Measurements from ENCODE around the gene SPTBN4. TPM values are rescaled to one million over a fixed set of nuclear protein-coding genes. Genes with fewer than 3 reads are reported as not detected.

The SPTBN4 gene
- total RNA-seq, 2 experiments from 2014 or later, result 1.3 to 2.3 TPM

DNA sequence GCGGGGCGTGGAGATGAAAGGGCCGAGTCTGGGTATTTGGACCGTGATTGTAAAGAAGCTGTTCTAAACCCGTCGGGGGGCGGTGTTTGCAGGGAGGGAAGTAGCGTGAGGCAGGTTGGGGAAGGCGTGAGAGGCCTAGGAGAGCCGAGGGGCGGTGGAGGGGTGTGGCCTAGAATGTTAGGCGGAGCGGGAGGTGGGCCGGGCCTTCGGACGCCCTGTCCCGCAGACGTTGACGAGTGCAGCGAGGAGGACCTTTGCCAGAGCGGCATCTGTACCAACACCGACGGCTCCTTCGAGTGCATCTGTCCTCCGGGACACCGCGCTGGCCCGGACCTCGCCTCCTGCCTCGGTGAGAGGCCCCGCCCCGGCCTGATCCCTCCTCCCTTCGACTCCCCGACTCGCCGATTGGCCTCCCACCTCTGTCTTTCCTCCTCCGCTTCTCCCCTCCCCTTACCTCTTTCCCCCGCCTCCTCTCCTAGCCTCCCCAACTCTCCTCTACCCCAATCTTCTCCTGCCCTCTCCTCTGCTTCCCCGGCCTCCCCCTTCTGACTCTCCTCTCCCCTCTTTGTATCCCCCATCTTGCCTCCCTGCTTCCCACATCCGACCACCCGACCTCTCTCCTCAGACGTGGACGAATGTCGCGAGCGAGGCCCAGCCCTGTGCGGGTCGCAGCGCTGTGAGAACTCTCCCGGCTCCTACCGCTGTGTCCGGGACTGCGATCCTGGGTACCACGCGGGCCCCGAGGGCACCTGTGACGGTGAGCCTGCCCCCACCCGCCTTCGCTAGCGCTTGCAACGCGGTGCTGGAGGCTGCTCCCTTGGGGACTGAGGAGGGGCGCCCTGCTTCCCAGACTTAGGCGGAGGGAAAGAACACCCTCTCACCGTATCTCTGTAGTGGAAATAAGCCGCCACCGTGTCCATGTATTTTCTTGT is 147.2 kb downstream of the SPTBN4 start:
- POLR2A ChIA-PET, result interaction anchor here (0.7 to 3.6 kb wide), 5 partner anchors 10 to 191 kb away, joined by 3 to 31 read pairs (median 3); no protein-coding TSS in a partner anchor
- peaks cover 25% of the 10 kb centered on the region for H3K36me3 Mint-ChIP-seq (ENCODE audit: low read depth)
- DNase-seq (peak; percentile 93), ATAC-seq (peak; percentile 54)
- peaks cover 43% of the 10 kb centered on the region for H3K4me1 Mint-ChIP-seq (ENCODE audit: low read depth)
- no peaks in the 10 kb centered on the region for H3K27me3 Mint-ChIP-seq
- H3K9me3 Mint-ChIP-seq, result no peaks in the 10 kb centered on the region
- TF ChIP-seq, protein P1, sequence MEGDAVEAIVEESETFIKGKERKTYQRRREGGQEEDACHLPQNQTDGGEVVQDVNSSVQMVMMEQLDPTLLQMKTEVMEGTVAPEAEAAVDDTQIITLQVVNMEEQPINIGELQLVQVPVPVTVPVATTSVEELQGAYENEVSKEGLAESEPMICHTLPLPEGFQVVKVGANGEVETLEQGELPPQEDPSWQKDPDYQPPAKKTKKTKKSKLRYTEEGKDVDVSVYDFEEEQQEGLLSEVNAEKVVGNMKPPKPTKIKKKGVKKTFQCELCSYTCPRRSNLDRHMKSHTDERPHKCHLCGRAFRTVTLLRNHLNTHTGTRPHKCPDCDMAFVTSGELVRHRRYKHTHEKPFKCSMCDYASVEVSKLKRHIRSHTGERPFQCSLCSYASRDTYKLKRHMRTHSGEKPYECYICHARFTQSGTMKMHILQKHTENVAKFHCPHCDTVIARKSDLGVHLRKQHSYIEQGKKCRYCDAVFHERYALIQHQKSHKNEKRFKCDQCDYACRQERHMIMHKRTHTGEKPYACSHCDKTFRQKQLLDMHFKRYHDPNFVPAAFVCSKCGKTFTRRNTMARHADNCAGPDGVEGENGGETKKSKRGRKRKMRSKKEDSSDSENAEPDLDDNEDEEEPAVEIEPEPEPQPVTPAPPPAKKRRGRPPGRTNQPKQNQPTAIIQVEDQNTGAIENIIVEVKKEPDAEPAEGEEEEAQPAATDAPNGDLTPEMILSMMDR (IDR thresholded peaks at IDR 0.05), result no peak
- intact Hi-C loops (cut with micrococcal nuclease), result no loop called here
- peak overlapping the region; percentile 84 for H3K4me3 Mint-ChIP-seq
- H3K27ac Mint-ChIP-seq, result peak overlapping the region; percentile 99
- CTCF ChIA-PET, result interaction anchor here (1.4 to 11.3 kb wide), 4 partner anchors 10 to 21 kb away, joined by 8 to 126 read pairs (median 12); partner anchors contain the start of gene LTBP4

DNA sequence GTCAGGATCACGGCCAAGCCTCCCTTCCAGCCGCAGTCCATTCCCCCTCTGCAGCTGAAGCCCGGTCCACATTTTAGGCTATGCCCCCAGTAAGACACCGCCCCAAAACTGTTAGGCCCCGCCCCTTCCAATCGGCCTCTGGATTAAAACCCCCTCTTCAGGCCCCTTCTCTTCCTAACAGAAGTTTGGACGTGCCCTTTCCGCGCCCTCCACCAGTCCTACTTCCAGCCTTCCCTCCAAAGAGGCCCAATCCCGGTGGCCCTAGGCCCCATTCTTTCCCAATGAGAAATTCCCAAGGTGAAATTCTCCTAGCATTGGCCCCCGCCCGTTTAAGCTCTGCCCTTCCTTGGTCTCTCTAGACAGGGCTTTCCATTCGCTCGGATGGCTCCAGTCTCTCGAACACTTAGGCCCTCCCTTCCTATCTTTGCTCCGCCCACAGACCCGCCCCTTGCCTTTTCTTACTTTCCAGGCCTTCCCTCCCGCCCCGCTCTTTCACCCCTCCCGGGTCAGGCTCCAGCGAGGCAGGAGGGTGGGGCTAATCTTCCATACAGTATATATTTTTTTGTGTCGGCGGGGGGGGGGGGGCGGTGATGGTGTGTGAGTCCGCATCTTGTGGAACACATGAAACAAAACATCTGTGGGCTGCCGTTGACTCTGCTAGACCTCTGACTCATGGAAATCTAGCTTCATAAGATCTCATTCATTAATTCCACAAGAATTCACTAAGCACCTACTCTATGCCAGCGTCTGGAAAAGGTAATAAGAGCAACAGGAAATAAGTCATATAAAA is 148.0 kb downstream of the SPTBN4 start:
- CTCF ChIA-PET, result interaction anchor here (1.0 to 11.3 kb wide), 6 partner anchors 10 to 48 kb away, joined by 3 to 126 read pairs (median 5); no protein-coding TSS in a partner anchor
- intact Hi-C loops (cut with micrococcal nuclease), result no loop called here
- peaks cover 32% of the 10 kb centered on the region for H3K36me3 Mint-ChIP-seq (ENCODE audit: low read depth)
- peak overlapping the region; percentile 99 for H3K27ac Mint-ChIP-seq
- TF ChIP-seq, protein P1 (IDR thresholded peaks at IDR 0.05), result no peak
- peak overlapping the region; percentile 84 for H3K4me3 Mint-ChIP-seq
- DNase-seq (peak; percentile 98), ATAC-seq (peak; percentile 57)
- H3K27me3 Mint-ChIP-seq, result no peaks in the 10 kb centered on the region
- peaks cover 46% of the 10 kb centered on the region for H3K4me1 Mint-ChIP-seq (ENCODE audit: low read depth)
- POLR2A ChIA-PET, result interaction anchor here (1.0 to 3.6 kb wide), 4 partner anchors 11 to 190 kb away, joined by 3 to 31 read pairs (median 4); no protein-coding TSS in a partner anchor
- no peaks in the 10 kb centered on the region for H3K9me3 Mint-ChIP-seq

DNA sequence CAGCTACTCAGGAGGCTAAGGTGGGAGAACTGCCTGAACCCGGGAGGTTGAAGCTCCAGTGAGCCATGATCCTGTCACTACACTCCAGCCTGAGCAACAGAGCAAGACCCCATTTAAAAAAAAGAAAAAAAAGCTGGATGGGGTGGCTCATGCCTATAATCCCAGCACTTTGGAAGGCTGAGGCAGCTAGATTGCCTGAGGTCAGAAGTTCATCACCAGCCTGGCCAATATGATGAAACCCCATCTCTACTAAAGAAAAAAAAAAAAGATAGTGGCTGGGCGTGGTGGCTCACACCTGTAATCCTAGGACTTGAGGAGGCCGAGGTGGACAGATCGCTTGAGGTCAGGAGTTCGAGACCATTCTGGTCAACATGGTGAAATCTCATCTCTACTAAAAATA is 149.4 kb downstream of the SPTBN4 start:
- Mint-ChIP-seq H3K27ac (peak overlapping the region; percentile 99), H3K9me3 (no peaks in the 10 kb centered on the region), H3K4me1 (ENCODE audit: low read depth) (peaks cover 36% of the 10 kb centered on the region), H3K36me3 (ENCODE audit: low read depth) (peaks cover 37% of the 10 kb centered on the region), H3K27me3 (no peaks in the 10 kb centered on the region), H3K4me3 (no peak overlapping the region)
- DNase-seq (no peak), ATAC-seq (no peak)
- intact Hi-C loops (cut with micrococcal nuclease), result no loop called here
- POLR2A ChIA-PET, result interaction anchor here (1.1 to 3.6 kb wide), 4 partner anchors 10 to 77 kb away, joined by 3 to 31 read pairs (median 4); no protein-coding TSS in a partner anchor
- CTCF ChIA-PET, result interaction anchor here (1.3 to 11.3 kb wide), 4 partner anchors 12 to 47 kb away, joined by 4 to 126 read pairs (median 10); partner anchors contain the start of gene LTBP4
- TF ChIP-seq, protein P1 (IDR thresholded peaks at IDR 0.05), result no peak

DNA sequence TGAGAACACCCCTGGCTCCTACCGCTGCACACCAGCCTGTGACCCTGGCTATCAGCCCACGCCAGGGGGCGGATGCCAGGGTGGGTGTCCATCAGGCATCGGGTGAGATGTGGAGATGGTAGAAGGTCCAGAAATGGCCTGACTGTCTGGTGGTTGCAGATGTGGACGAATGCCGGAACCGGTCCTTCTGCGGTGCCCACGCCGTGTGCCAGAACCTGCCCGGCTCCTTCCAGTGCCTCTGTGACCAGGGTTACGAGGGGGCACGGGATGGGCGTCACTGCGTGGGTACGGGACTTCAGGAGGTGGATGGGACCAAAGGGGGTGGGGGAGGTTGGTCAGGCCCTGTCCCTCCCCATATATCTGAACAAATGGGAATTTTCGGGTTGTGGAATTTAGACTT is 150.1 kb downstream of the SPTBN4 start:
- POLR2A ChIA-PET, result interaction anchor here (1.1 kb wide), 2 partner anchors 9 to 76 kb away, joined by 3 read pairs; no protein-coding TSS in a partner anchor
- no peak overlapping the region for H3K4me3 Mint-ChIP-seq
- H3K9me3 Mint-ChIP-seq, result no peaks in the 10 kb centered on the region
- TF ChIP-seq, protein P1 (IDR thresholded peaks at IDR 0.05), result no peak
- DNase-seq (no peak), ATAC-seq (no peak)
- no peaks in the 10 kb centered on the region for H3K27me3 Mint-ChIP-seq
- H3K36me3 Mint-ChIP-seq (ENCODE audit: low read depth), result peaks cover 43% of the 10 kb centered on the region
- peaks cover 32% of the 10 kb centered on the region for H3K4me1 Mint-ChIP-seq (ENCODE audit: low read depth)
- CTCF ChIA-PET, result interaction anchor here (1.6 to 11.3 kb wide), 3 partner anchors 13 to 17 kb away, joined by 4 to 126 read pairs (median 15); partner anchors contain the start of gene LTBP4
- intact Hi-C loops (cut with micrococcal nuclease), result no loop called here
- peak overlapping the region; percentile 37 for H3K27ac Mint-ChIP-seq

Data from activated CD8-positive, alpha-beta T cell treated with anti-CD3 and anti-CD28 coated beads for 36 hours (primary cell).